HL-60 (cell line): ENCODE results near the gene FOXP4.

Source experiments
- DNase-seq, 2 experiments: peaks; one replicate each; pipeline ENCODE4 v3.0.0-alpha.2; 2010 to 2020; ENCODE audit warnings: low read depth in 1 of 2, low spot score in 1 of 2
- H3K27ac ChIP-seq: fragments of 250-450 bp; sonication (Bioruptor Pico); replicated peaks from 2 replicates; pipeline ENCODE4 v1.5.1; 2020; ENCODE audit warnings: mild to moderate bottlenecking, moderate library complexity
- H3K27me3 ChIP-seq: fragments of 250-450 bp; sonication (Bioruptor Pico); 2 replicates; pipeline ENCODE4 v1.5.1; 2021; ENCODE audit warnings: mild to moderate bottlenecking, moderate library complexity; ENCODE audit not compliant: insufficient read depth, poor library complexity, severe bottlenecking
- H3K4me3 ChIP-seq: replicated peaks from 2 replicates; pipeline ENCODE4 v1.5.1; 2011; ENCODE audit warnings: mild to moderate bottlenecking, control low read depth, low read length; ENCODE audit not compliant: insufficient read depth
- CTCF ChIP-seq: IDR thresholded peaks from one replicate; pipeline ENCODE4 v1.5.1; 2011; ENCODE audit warnings: low read length, control low read depth, inconsistent platforms; ENCODE audit not compliant: insufficient read depth
- GABPA ChIP-seq: IDR thresholded peaks from 2 replicates; pipeline ENCODE4 v1.6.1; 2012; ENCODE audit warnings: low read depth
- POLR2AphosphoS5 ChIP-seq: IDR thresholded peaks from 2 replicates; pipeline ENCODE4 v1.6.1; 2012; ENCODE audit warnings: low read depth
- REST ChIP-seq: IDR thresholded peaks from 2 replicates; pipeline ENCODE4 v1.6.1; 2012; ENCODE audit warnings: low read depth; ENCODE audit not compliant: insufficient replicate concordance
- SPI1 ChIP-seq: IDR thresholded peaks from 2 replicates; pipeline ENCODE4 v1.6.1; 2012; ENCODE audit warnings: low read depth, mild to moderate bottlenecking, borderline replicate concordance

The FOXP4 gene

GRCh38 chr6:41648070-41648585, 101.9 kb downstream of the FOXP4 start:
- H3K27ac ChIP-seq: no peak overlapping the region
- H3K27me3 ChIP-seq: no peaks in the 10 kb centered on the region
- no peak overlapping the region for H3K4me3 ChIP-seq
- no peak for TF ChIP-seq POLR2AphosphoS5
- no peak for TF ChIP-seq SPI1
- TF ChIP-seq CTCF: no peak
- no peak for TF ChIP-seq GABPA
- no peak for TF ChIP-seq REST
- no peak for DNase-seq

GRCh38 chr6:41648921-41649320, 102.7 kb downstream of the FOXP4 start:
- TF ChIP-seq GABPA (no peak), POLR2AphosphoS5 (no peak), REST (no peak), CTCF (no peak)
- no peak overlapping the region for H3K27ac ChIP-seq
- H3K27me3 ChIP-seq: no peaks in the 10 kb centered on the region
- no peak for DNase-seq
- H3K4me3 ChIP-seq: no peak overlapping the region

GRCh38 chr6:41649596-41649995, 103.4 kb downstream of the FOXP4 start:
- TF ChIP-seq SPI1: no peak
- TF ChIP-seq GABPA: no peak
- no peak for TF ChIP-seq CTCF
- TF ChIP-seq POLR2AphosphoS5: no peak
- TF ChIP-seq REST: no peak
- no peak for DNase-seq
- peaks cover 1% of the 10 kb centered on the region for H3K27me3 ChIP-seq

More at GRCh38 chr6:41649596-41649995, 103.4 kb downstream of the FOXP4 start:
- no peak overlapping the region for H3K27ac ChIP-seq
- H3K4me3 ChIP-seq: no peak overlapping the region
